PC-3 (cell line): ENCODE measurements around the gene SERBP1. TPM values are rescaled to one million over a fixed set of nuclear protein-coding genes. Genes with fewer than 3 reads are reported as not detected.

Source experiments
- ATAC-seq: fragments of 200-7000 bp; cut with Tn5 transposase; 2 replicates; pipeline ENCODE4 v1.9.1; 2020; ENCODE audit warnings: mild to moderate bottlenecking, moderate library complexity
- Bru-seq: library from RNA; stranded (reverse); fragments of 400-500 nt; gene quantifications from one replicate; lab custom pipeline; 2021; lab: Mats Ljungman, UMichigan
- BruChase-seq, 2 experiments: library from RNA; stranded (reverse); fragments of 400-500 nt; gene quantifications; one replicate each; lab custom pipeline; 2021; lab: Mats Ljungman, UMichigan
- BruUV-seq: library from RNA; stranded (reverse); fragments of 400-500 nt; replicated peaks from 2 replicates; lab custom pipeline; 2021; lab: Mats Ljungman, UMichigan
- CTCF ChIA-PET: fragments of 300-600 bp; sonication (Branson Sonifier 250); formaldehyde crosslinking; loops from one replicate; lab custom pipeline; 2022; ENCODE audit warnings: antibody characterized with exemption; lab: Charles Lee
- POLR2A ChIA-PET: fragments of 300-600 bp; sonication (Branson Sonifier 250); formaldehyde crosslinking; loops from one replicate; lab custom pipeline; 2022; ENCODE audit warnings: antibody characterized with exemption; ENCODE audit not compliant: unreplicated experiment; lab: Charles Lee
- DNase-seq: peaks from one replicate; pipeline ENCODE4 v3.0.0-alpha.2; 2015
- H2AFZ ChIP-seq: fragments of 300-600 bp; sonication (generic); 2 replicates; pipeline ENCODE4 v1.6.0; 2016; ENCODE audit warnings: antibody characterized with exemption, low read length
- H3F3A ChIP-seq: fragments of 300-600 bp; sonication (generic); one replicate; pipeline ENCODE4 v1.6.0; 2017; ENCODE audit warnings: antibody characterized with exemption, low read length, control low read depth, mild to moderate bottlenecking; ENCODE audit not compliant: unreplicated experiment
- H3K27ac ChIP-seq: fragments of 300-600 bp; sonication (generic); 2 replicates; pipeline ENCODE4 v1.5.1; 2016; ENCODE audit warnings: mild to moderate bottlenecking, low read length
- H3K27me3 ChIP-seq: fragments of 300-600 bp; sonication (generic); 2 replicates; pipeline ENCODE4 v1.6.1; 2016; ENCODE audit warnings: low read length, mixed read lengths
- H3K36me3 ChIP-seq: fragments of 300-600 bp; sonication (generic); 2 replicates; pipeline ENCODE4 v1.6.1; 2016; ENCODE audit warnings: low read depth, mixed run types, low read length, mixed read lengths
- H3K4me1 ChIP-seq: fragments of 300-600 bp; sonication (generic); 2 replicates; pipeline ENCODE4 v1.5.1; 2016; ENCODE audit warnings: low read length; ENCODE audit not compliant: insufficient read depth
- H3K4me2 ChIP-seq: fragments of 300-600 bp; sonication (generic); 2 replicates; pipeline ENCODE4 v1.6.0; 2016; ENCODE audit warnings: low read length
- H3K4me3 ChIP-seq: fragments of 300-600 bp; sonication (generic); 2 replicates; pipeline ENCODE4 v1.5.1; 2016; ENCODE audit warnings: mild to moderate bottlenecking, low read length, mixed read lengths
- H3K79me2 ChIP-seq: fragments of 300-600 bp; sonication (generic); 2 replicates; pipeline ENCODE4 v1.6.1; 2017; ENCODE audit warnings: low read length, mixed read lengths
- H3K9ac ChIP-seq: fragments of 300-600 bp; sonication (generic); 2 replicates; pipeline ENCODE4 v1.6.0; 2016; ENCODE audit warnings: mild to moderate bottlenecking, low read length
- H3K9me2 ChIP-seq: fragments of 300-600 bp; sonication (generic); replicated peaks from 2 replicates; pipeline ENCODE4 v1.6.1; 2016; ENCODE audit warnings: mixed run types, low read length, mixed read lengths
- H3K9me3 ChIP-seq: fragments of 300-600 bp; sonication (generic); 2 replicates; pipeline ENCODE4 v1.6.1; 2016; ENCODE audit warnings: low read length, mixed read lengths
- H4K20me1 ChIP-seq: fragments of 300-600 bp; sonication (generic); 2 replicates; pipeline ENCODE4 v1.6.1; 2016; ENCODE audit warnings: low read length, mixed read lengths
- CTCF ChIP-seq: fragments of 300-600 bp; sonication (generic); conservative IDR thresholded peaks from 2 replicates; pipeline ENCODE4 v1.5.1; 2017; ENCODE audit warnings: antibody characterized with exemption, low read depth, mild to moderate bottlenecking, low read length
- EZH2 ChIP-seq: fragments of 300-600 bp; sonication (generic); IDR thresholded peaks from one replicate; pipeline ENCODE4 v1.6.1; 2017; ENCODE audit warnings: antibody characterized with exemption, mild to moderate bottlenecking, low read length; ENCODE audit not compliant: unreplicated experiment
- EZH2phosphoT487 ChIP-seq: fragments of 300-600 bp; sonication (generic); IDR thresholded peaks from 2 replicates; pipeline ENCODE4 v1.6.1; 2018; ENCODE audit warnings: mild to moderate bottlenecking, antibody characterized with exemption, low read length, borderline replicate concordance
- intact Hi-C: fragments of 100-400 bp; cut with micrococcal nuclease; formaldehyde crosslinking; loops from 2 replicates; pipeline ENCODE4 v1.9.0; 2023
- long read RNA-seq: library from polyadenylated mRNA; unstranded; transcript quantifications from one replicate; pipeline ENCODE4 v2.0.0, GENCODE V29; 2021; ENCODE audit not compliant: unreplicated experiment
- total RNA-seq: library from RNA; depleted of rRNA; stranded (reverse); fragments of >200 nt; gene quantifications from 2 replicates; pipeline ENCODE4 v1.2.3, GENCODE V29; 2014; rRNA removed

SERBP1 gene
- total RNA-seq = 256 and 337 TPM in 2 replicates
- Bru-seq, nascent RNA = percentile 97 among the genes with signal in this experiment
- BruChase-seq, experiment 1, labeled RNA remaining after a 6-hour chase = percentile 98 among the genes with signal in this experiment
- BruChase-seq, experiment 2, labeled RNA remaining after a 2-hour chase = percentile 97 among the genes with signal in this experiment
- long read RNA-seq, full-length matches to known transcripts = 413 of 490 reads
- long read RNA-seq, partial matches to known transcripts = 49 of 490 reads
- long read RNA-seq, other reads (novel, unspliced or antisense) = 28 of 490 reads

- BruUV-seq = TSS peak; percentile 76
- Histone ChIP-seq H3K4me2 (peak within 1 kb of the TSS; percentile 89), H3F3A (no peaks in the 10 kb centered on the region), H4K20me1 (peaks cover 41% of the 10 kb centered on the region), H3K9me3 (no peaks in the 10 kb centered on the region), H3K4me3 (peak within 1 kb of the TSS; percentile 93), H2AFZ (peak within 1 kb of the TSS; percentile 82), H3K36me3 (peaks cover 28% of the 10 kb centered on the region), H3K27ac (peak within 1 kb of the TSS; percentile 71), H3K4me1 (peaks cover 16% of the 10 kb centered on the region), H3K79me2 (peaks cover 47% of the 10 kb centered on the region), H3K9ac (peak within 1 kb of the TSS; percentile 99), H3K27me3 (no peaks in the 10 kb centered on the region), H3K9me2 (no peaks in the 10 kb centered on the region)
- POLR2A ChIA-PET = no interaction called here
- intact Hi-C loops = loop anchor here (2.0 to 5.0 kb wide), 3 partner anchors 47 to 376 kb away; partner anchors contain the start of gene SLC35D1
- ATAC-seq (peak; percentile 93), DNase-seq (peak; percentile 98)
- CTCF ChIA-PET = no interaction called here
- TF ChIP-seq CTCF (no peak), EZH2 (no peak), EZH2phosphoT487 (no peak)
These were observed at the start of gene SERBP1 for GRCh38 chr1:67430358-67431155. Gene SERBP1, minus strand, starts transcription at chr1:67430402. Its CDS starts 102 bp downstream, at chr1:67430300.

GRCh38 chr1:67479146-67479891, 49.1 kb upstream of the SERBP1 start:
- Histone ChIP-seq H3K4me2 (peak overlapping the region; percentile 38), H4K20me1 (no peaks in the 10 kb centered on the region), H2AFZ (peak overlapping the region; percentile 40), H3K36me3 (no peaks in the 10 kb centered on the region), H3K4me3 (no peak overlapping the region), H3F3A (no peaks in the 10 kb centered on the region), H3K27ac (no peak overlapping the region), H3K9me3 (no peaks in the 10 kb centered on the region), H3K79me2 (no peaks in the 10 kb centered on the region), H3K9ac (no peak overlapping the region), H3K4me1 (peaks cover 7% of the 10 kb centered on the region; the same call in 1 of the 2 replicates), H3K9me2 (no peaks in the 10 kb centered on the region), H3K27me3 (no peaks in the 10 kb centered on the region)
- BruUV-seq = no TSS peak
- ATAC-seq (peak; percentile 93), DNase-seq (peak; percentile 57)
- CTCF ChIA-PET = no interaction called here
- intact Hi-C loops = loop anchor here (2.0 to 5.0 kb wide), 2 partner anchors 47 to 77 kb away; partner anchors contain the start of gene SERBP1
- TF ChIP-seq EZH2phosphoT487 (no peak), CTCF (no peak), EZH2 (no peak)
- POLR2A ChIA-PET = no interaction called here
